Measurements from ENCODE around the gene REL.

- TF ChIP-seq PKNOX1 (IDR thresholded peaks at IDR 0.05) (no peak), FOXM1 (IDR thresholded peaks at IDR 0.05; ENCODE audit: borderline replicate concordance) (no peak), ELF4 (IDR thresholded peaks at IDR 0.05) (no peak), SUZ12 (IDR thresholded peaks at IDR 0.05) (no peak), LEF1 (IDR thresholded peaks at IDR 0.05; ENCODE audit: borderline replicate concordance) (no peak), FOXK2 (IDR thresholded peaks at IDR 0.05) (no peak), HDGF (IDR thresholded peaks at IDR 0.05; ENCODE audit: borderline replicate concordance) (no peak), ZNF384 (IDR thresholded peaks at IDR 0.05) (no peak), SP1 (IDR thresholded peaks at IDR 0.05) (no peak), BHLHE40 (IDR thresholded peaks at IDR 0.05; ENCODE audit: borderline replicate concordance) (no peak), NFRKB (IDR thresholded peaks at IDR 0.05) (no peak)
These were observed 77.4 kb downstream of the REL start for GRCh38 chr2:60958800-60959199.
